Loucy (cell line): Measurements from ENCODE around the gene LARP4B.

Experiments used
- H2AFZ ChIP-seq: fragments of 200-600 bp; sonication (generic); 2 replicates; pipeline ENCODE4 v1.6.0; 2016; ENCODE audit warnings: antibody characterized with exemption, mild to moderate bottlenecking, low read length, moderate library complexity
- H3F3A ChIP-seq: fragments of 200-600 bp; 2 replicates; pipeline ENCODE4 v1.6.0; 2016; ENCODE audit warnings: antibody characterized with exemption, low read depth, mild to moderate bottlenecking
- H3K27me3 ChIP-seq: fragments of 200-600 bp; sonication (generic); 2 replicates; pipeline ENCODE4 v1.6.1; 2014; ENCODE audit warnings: low read length, mild to moderate bottlenecking; ENCODE audit not compliant: insufficient read depth, poor library complexity, severe bottlenecking
- H3K36me3 ChIP-seq: fragments of 200-600 bp; sonication (generic); 2 replicates; pipeline ENCODE4 v1.6.1; 2016; ENCODE audit warnings: low read length; ENCODE audit not compliant: insufficient read depth
- H3K4me1 ChIP-seq: fragments of 200-600 bp; sonication (generic); 2 replicates; pipeline ENCODE4 v1.5.1; 2014; ENCODE audit warnings: low read length, mild to moderate bottlenecking; ENCODE audit not compliant: insufficient read depth, poor library complexity, severe bottlenecking
- H3K4me2 ChIP-seq: fragments of 200-600 bp; sonication (generic); 2 replicates; pipeline ENCODE4 v1.6.0; 2014; ENCODE audit warnings: antibody characterized with exemption, low read length, low read depth, mild to moderate bottlenecking; ENCODE audit not compliant: poor library complexity, severe bottlenecking
- H3K4me3 ChIP-seq: fragments of 200-600 bp; sonication (generic); 2 replicates; pipeline ENCODE4 v1.5.1; 2014; ENCODE audit warnings: low read length, mild to moderate bottlenecking, mixed read lengths; ENCODE audit not compliant: poor library complexity, severe bottlenecking
- H3K79me2 ChIP-seq: fragments of 200-600 bp; sonication (generic); 2 replicates; pipeline ENCODE4 v1.6.1; 2014; ENCODE audit warnings: low read length; ENCODE audit not compliant: insufficient read depth
- H3K9ac ChIP-seq: fragments of 200-600 bp; sonication (generic); 2 replicates; pipeline ENCODE4 v1.6.0; 2014; ENCODE audit warnings: mild to moderate bottlenecking, low read depth, low read length, moderate library complexity; ENCODE audit not compliant: poor library complexity, severe bottlenecking
- H3K9me2 ChIP-seq: fragments of 200-600 bp; sonication (generic); replicated peaks from 2 replicates; pipeline ENCODE4 v1.6.1; 2016; ENCODE audit warnings: low read depth, low read length, mixed read lengths
- H3K9me3 ChIP-seq: fragments of 200-600 bp; sonication (generic); 2 replicates; pipeline ENCODE4 v1.6.1; 2014; ENCODE audit warnings: mild to moderate bottlenecking, antibody characterized with exemption, low read length, low read depth; ENCODE audit not compliant: insufficient read depth
- H4K20me1 ChIP-seq: fragments of 200-600 bp; sonication (generic); 2 replicates; pipeline ENCODE4 v1.6.0; 2014; ENCODE audit warnings: antibody characterized with exemption, low read length, mild to moderate bottlenecking; ENCODE audit not compliant: insufficient read depth, poor library complexity, severe bottlenecking
- CTCF ChIP-seq: fragments of 200-600 bp; sonication (generic); conservative IDR thresholded peaks from 2 replicates; pipeline ENCODE4 v1.5.1; 2014; ENCODE audit warnings: mild to moderate bottlenecking, antibody characterized with exemption, low read length
- EZH2phosphoT487 ChIP-seq: fragments of 200-600 bp; IDR thresholded peaks from 2 replicates; pipeline ENCODE4 v1.6.1; 2018; ENCODE audit warnings: antibody characterized with exemption, mild to moderate bottlenecking, moderate library complexity, borderline replicate concordance

LARP4B gene

GRCh38 chr10:774223-774622 lies 157.3 kb downstream of the LARP4B start:
- no peaks in the 10 kb centered on the region for H3K27me3 ChIP-seq
- no peak overlapping the region for H2AFZ ChIP-seq

GRCh38 chr10:773562-774161 lies 157.8 kb downstream of the LARP4B start:
- no peak overlapping the region for H3K4me3 ChIP-seq
- H3K79me2 ChIP-seq, result no peaks in the 10 kb centered on the region
- no peaks in the 10 kb centered on the region for H3K9me2 ChIP-seq
- no peaks in the 10 kb centered on the region for H3F3A ChIP-seq
- H2AFZ ChIP-seq, result no peak overlapping the region
- H3K4me1 ChIP-seq, result no peaks in the 10 kb centered on the region
- H3K4me2 ChIP-seq, result no peak overlapping the region
- no peaks in the 10 kb centered on the region for H3K27me3 ChIP-seq
- H3K9me3 ChIP-seq, result peaks cover 3% of the 10 kb centered on the region; the same call in 1 of the 2 replicates
- TF ChIP-seq CTCF (no peak), EZH2phosphoT487 (no peak)
- H3K9ac ChIP-seq, result no peak overlapping the region
- H4K20me1 ChIP-seq, result no peaks in the 10 kb centered on the region
- no peaks in the 10 kb centered on the region for H3K36me3 ChIP-seq

More at GRCh38 chr10:774223-774622, 157.3 kb downstream of the LARP4B start:
- Histone ChIP-seq H4K20me1 (no peaks in the 10 kb centered on the region), H3K4me1 (no peaks in the 10 kb centered on the region), H3K4me3 (no peak overlapping the region), H3F3A (no peaks in the 10 kb centered on the region), H3K79me2 (no peaks in the 10 kb centered on the region), H3K9ac (no peak overlapping the region), H3K9me2 (no peaks in the 10 kb centered on the region), H3K4me2 (no peak overlapping the region), H3K36me3 (no peaks in the 10 kb centered on the region), H3K9me3 (peaks cover 3% of the 10 kb centered on the region; the same call in 1 of the 2 replicates)
- TF ChIP-seq CTCF (no peak), EZH2phosphoT487 (no peak)

GRCh38 chr10:772227-772637 lies 159.3 kb downstream of the LARP4B start:
- Histone ChIP-seq H2AFZ (no peak overlapping the region), H3K4me2 (no peak overlapping the region), H4K20me1 (no peaks in the 10 kb centered on the region), H3K79me2 (no peaks in the 10 kb centered on the region), H3K9me3 (peaks cover 11% of the 10 kb centered on the region; the same call in 1 of the 2 replicates), H3K9ac (no peak overlapping the region), H3K4me1 (no peaks in the 10 kb centered on the region), H3F3A (no peaks in the 10 kb centered on the region), H3K4me3 (no peak overlapping the region), H3K27me3 (no peaks in the 10 kb centered on the region), H3K36me3 (no peaks in the 10 kb centered on the region), H3K9me2 (no peaks in the 10 kb centered on the region)
- no peak for TF ChIP-seq EZH2phosphoT487
- TF ChIP-seq CTCF, result no peak
